ENCODE results near the gene MFAP2.

- no peak for TF ChIP-seq CTCF (IDR thresholded peaks at IDR 0.05)
- no peak for TF ChIP-seq POLR2A (IDR thresholded peaks at IDR 0.05)
Measured at GRCh38 chr1:17012775-17013490, 32.5 kb upstream of the MFAP2 start.
